ENCODE data around the gene LTB4R. TPM values are rescaled to one million over a fixed set of nuclear protein-coding genes. Genes with fewer than 3 reads are reported as not detected.
A peak's percentile ranks its signal among the peaks of the same experiment; 100 is the strongest.

The LTB4R gene
- total RNA-seq, 1 experiment from 2014 or later, result 10.3 TPM

GRCh38 chr14:24262821-24263733, 48.2 kb upstream of the LTB4R start, which contains the start of gene TGM1:
Gene TGM1 (minus strand): TSS chr14:24263177. CDS start chr14:24262352, 825 bp downstream.
- no peak within 1 kb of the TSS for H3K4me3 ChIP-seq
- DNase-seq, result peak in 1 of 2 experiments; percentile 29
- no peaks in the 10 kb centered on the region for H3K9me3 ChIP-seq (ENCODE audit: insufficient read depth, low read depth)
- no peaks in the 10 kb centered on the region for H3K79me2 ChIP-seq (ENCODE audit: low read depth)
- ChIA-PET POLR2A (ENCODE audit: unreplicated experiment) (no interaction called here), CTCF (interaction anchor here (1.2 kb wide), 1 partner anchor 11 kb away, joined by 3 read pairs; no protein-coding TSS in a partner anchor)
- H3K4me2 ChIP-seq, result no peak within 1 kb of the TSS
- no peak within 1 kb of the TSS for H3K27ac ChIP-seq
- H2AFZ ChIP-seq, result no peak within 1 kb of the TSS
- H3K27me3 ChIP-seq (ENCODE audit: insufficient read depth, low read depth), result no peaks in the 10 kb centered on the region
- no peaks in the 10 kb centered on the region for H3K9me2 ChIP-seq (ENCODE audit: insufficient read depth)
- H3F3A ChIP-seq (ENCODE audit: insufficient read depth, low read depth), result no peaks in the 10 kb centered on the region
- TF ChIP-seq CTCF (conservative IDR thresholded peaks at IDR 0.05) (no peak), EZH2 (IDR thresholded peaks at IDR 0.05; ENCODE audit: low read depth) (no peak)
- H4K20me1 ChIP-seq (ENCODE audit: insufficient read depth), result no peaks in the 10 kb centered on the region
- H3K4me1 ChIP-seq (replicated peaks; ENCODE audit: insufficient read depth), result no peaks in the 10 kb centered on the region
- H3K36me3 ChIP-seq (ENCODE audit: low read depth), result no peaks in the 10 kb centered on the region
- intact Hi-C loops (cut with micrococcal nuclease; ENCODE audit: unreplicated experiment), result no loop called here
- no TSS peak for BruUV-seq (replicated peaks)

GRCh38 chr14:24263848-24264247, 47.5 kb upstream of the LTB4R start:
- H2AFZ ChIP-seq, result no peak overlapping the region
- no peaks in the 10 kb centered on the region for H3K36me3 ChIP-seq (ENCODE audit: low read depth)
- TF ChIP-seq CTCF (conservative IDR thresholded peaks at IDR 0.05) (no peak), EZH2 (IDR thresholded peaks at IDR 0.05; ENCODE audit: low read depth) (no peak)
- no TSS peak for BruUV-seq (replicated peaks)
- no peaks in the 10 kb centered on the region for H4K20me1 ChIP-seq (ENCODE audit: insufficient read depth)
- no peak overlapping the region for H3K4me2 ChIP-seq
- H3K79me2 ChIP-seq (ENCODE audit: low read depth), result no peaks in the 10 kb centered on the region
- intact Hi-C loops (cut with micrococcal nuclease; ENCODE audit: unreplicated experiment), result no loop called here
- no peaks in the 10 kb centered on the region for H3K9me2 ChIP-seq (ENCODE audit: insufficient read depth)
- no peaks in the 10 kb centered on the region for H3K9me3 ChIP-seq (ENCODE audit: insufficient read depth, low read depth)
- no peaks in the 10 kb centered on the region for H3K4me1 ChIP-seq (replicated peaks; ENCODE audit: insufficient read depth)
- no peaks in the 10 kb centered on the region for H3F3A ChIP-seq (ENCODE audit: insufficient read depth, low read depth)
- ChIA-PET POLR2A (ENCODE audit: unreplicated experiment) (interaction anchor here (0.5 kb wide), 1 partner anchor 116 kb away, joined by 8 read pairs; no protein-coding TSS in a partner anchor), CTCF (interaction anchor here (1.2 kb wide), 1 partner anchor 10 kb away, joined by 3 read pairs; no protein-coding TSS in a partner anchor)
- DNase-seq, result peak in 1 of 2 experiments; percentile 16
- no peak overlapping the region for H3K27ac ChIP-seq
- H3K27me3 ChIP-seq (ENCODE audit: insufficient read depth, low read depth), result no peaks in the 10 kb centered on the region
- no peak overlapping the region for H3K4me3 ChIP-seq

GRCh38 chr14:24264298-24264697, 47.0 kb upstream of the LTB4R start:
- H3K4me2 ChIP-seq, result no peak overlapping the region
- ChIA-PET CTCF (interaction anchor here (1.3 kb wide), 1 partner anchor 22 kb away, joined by 3 read pairs; the partner anchor contains the start of gene TINF2), POLR2A (ENCODE audit: unreplicated experiment) (interaction anchor here (0.5 kb wide), 1 partner anchor 116 kb away, joined by 8 read pairs; no protein-coding TSS in a partner anchor)
- peak in 1 of 2 experiments; percentile 8 for DNase-seq
- no peaks in the 10 kb centered on the region for H3F3A ChIP-seq (ENCODE audit: insufficient read depth, low read depth)
- no peaks in the 10 kb centered on the region for H3K9me3 ChIP-seq (ENCODE audit: insufficient read depth, low read depth)
- intact Hi-C loops (cut with micrococcal nuclease; ENCODE audit: unreplicated experiment), result no loop called here
- H3K36me3 ChIP-seq (ENCODE audit: low read depth), result no peaks in the 10 kb centered on the region
- no peaks in the 10 kb centered on the region for H3K9me2 ChIP-seq (ENCODE audit: insufficient read depth)
- TF ChIP-seq EZH2 (IDR thresholded peaks at IDR 0.05; ENCODE audit: low read depth), result no peak
- no peak for TF ChIP-seq CTCF (conservative IDR thresholded peaks at IDR 0.05)
- no peaks in the 10 kb centered on the region for H4K20me1 ChIP-seq (ENCODE audit: insufficient read depth)
- H3K27me3 ChIP-seq (ENCODE audit: insufficient read depth, low read depth), result no peaks in the 10 kb centered on the region
- H3K4me1 ChIP-seq (replicated peaks; ENCODE audit: insufficient read depth), result no peaks in the 10 kb centered on the region
- no peak overlapping the region for H3K4me3 ChIP-seq
- H2AFZ ChIP-seq, result no peak overlapping the region
- H3K27ac ChIP-seq, result no peak overlapping the region
- BruUV-seq (replicated peaks), result no TSS peak
- no peaks in the 10 kb centered on the region for H3K79me2 ChIP-seq (ENCODE audit: low read depth)

Measured in PC-9 (cell line).